ENCODE measurements around the gene RAB25. TPM values are rescaled to one million over a fixed set of nuclear protein-coding genes. Genes with fewer than 3 reads are reported as not detected.
"Not testable (repeated sequence)": the region's sequence is repeated elsewhere in the genome, so short reads cannot be mapped to it uniquely, and the experiment has no call there.

The RAB25 gene
- 10 to 100 TPM in 3 of 4 donors, 1 to 10 TPM in 1; 1.7 to 66.2 (median 52.7) TPM for polyA plus RNA-seq (ENCODE audit: insufficient read length in 4 of 4)

- no peak for DNase-seq (ENCODE audit: low read depth in 4 of 4, low spot score in 3 of 4)
These were observed at the start of gene RAB25 for GRCh38 chr1:156060937-156061636. TSS of gene RAB25 (plus strand) at chr1:156061160. CDS start at chr1:156061401, 241 bp downstream.

GRCh38 chr1:156012051-156012817, 48.7 kb upstream of the RAB25 start:
- DNase-seq (ENCODE audit: low read depth in 4 of 4, low spot score in 3 of 4), result no peak

DNA sequence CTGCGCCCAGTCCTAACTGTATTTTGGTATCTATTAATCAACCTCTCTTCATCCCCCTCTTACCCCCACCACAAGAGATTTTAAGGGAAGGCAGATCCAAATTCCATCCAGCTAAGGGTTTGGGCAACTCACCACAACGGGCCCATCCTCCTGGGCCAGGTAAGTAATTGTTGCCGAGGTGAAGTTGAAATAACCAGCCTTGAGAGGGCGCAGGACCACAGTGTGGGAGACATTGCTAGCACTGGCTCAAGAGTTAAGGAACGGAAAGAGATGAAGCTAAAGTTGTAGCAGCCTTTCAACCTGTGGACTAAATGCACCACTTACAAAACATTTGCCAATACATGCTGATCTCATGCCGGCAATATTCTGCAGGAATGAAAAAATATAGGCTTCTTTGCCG, 46.1 kb upstream of the RAB25 start:
- DNase-seq (ENCODE audit: low read depth in 4 of 4, low spot score in 3 of 4), result no peak

DNA sequence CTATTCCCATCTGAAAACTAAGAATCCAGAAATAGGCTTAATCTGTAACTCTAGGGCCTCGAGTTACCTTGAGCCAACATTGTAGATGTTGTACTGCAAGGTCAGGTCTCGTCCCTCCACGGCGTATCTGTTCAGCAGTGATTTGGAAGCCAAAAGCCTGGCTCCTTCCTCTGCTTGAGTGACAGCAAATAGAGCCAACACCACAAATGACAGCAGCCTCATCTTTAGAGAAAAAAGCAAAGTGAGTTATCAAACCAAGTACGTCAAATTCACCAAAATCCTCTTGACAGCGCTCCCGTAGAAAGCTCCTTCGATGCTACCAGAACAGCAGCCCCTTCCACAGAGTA, 41.0 kb upstream of the RAB25 start:
- no peak for DNase-seq (ENCODE audit: low read depth in 4 of 4, low spot score in 3 of 4)

DNA sequence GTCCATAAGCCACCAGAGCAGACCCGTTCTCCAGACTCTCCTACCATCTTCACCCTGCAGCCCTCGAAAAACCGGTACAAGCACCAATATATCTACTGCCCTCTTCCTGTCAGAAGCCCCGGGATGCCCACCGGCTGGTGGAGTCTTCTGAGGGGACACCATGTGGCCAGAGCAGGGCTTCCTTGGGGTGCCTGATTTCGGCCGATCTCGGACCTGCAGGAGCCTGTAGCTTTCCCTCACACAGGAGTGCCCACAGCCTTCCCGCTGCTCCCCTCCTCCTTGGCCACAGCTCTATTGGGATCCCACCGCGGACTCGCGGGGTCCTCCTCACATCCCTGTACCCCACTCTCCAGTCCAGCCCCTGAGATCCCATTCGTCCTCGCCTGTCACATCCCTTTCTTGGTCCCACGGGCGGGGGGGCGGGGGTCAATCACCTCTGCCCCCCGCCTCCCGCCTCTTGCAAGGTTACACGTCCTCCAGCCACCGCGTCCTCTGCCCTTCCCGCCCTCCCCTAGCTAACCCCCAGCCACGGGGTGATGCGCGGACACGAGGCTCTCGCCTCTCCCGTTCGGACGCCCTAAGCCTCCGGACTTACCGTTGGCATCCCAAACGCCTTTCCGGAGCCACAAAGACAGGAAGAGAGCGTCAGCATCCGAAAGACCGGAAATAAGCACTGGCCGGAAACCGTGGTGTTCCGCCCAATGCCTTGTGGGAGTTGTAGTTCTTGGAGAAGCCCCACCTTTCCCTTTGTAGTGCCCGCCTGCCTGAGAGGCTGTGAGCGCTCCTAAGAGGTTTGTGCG, 40.5 kb upstream of the RAB25 start, which contains the start of gene SSR2:
Gene SSR2 (minus strand): TSS at position 659 of the 800 bp plus-strand sequence. CDS start 784 bp downstream, outside the sequence.
- DNase-seq (ENCODE audit: low read depth in 4 of 4, low spot score in 3 of 4), result peak; percentile 75 to 86 (median 82)

DNA sequence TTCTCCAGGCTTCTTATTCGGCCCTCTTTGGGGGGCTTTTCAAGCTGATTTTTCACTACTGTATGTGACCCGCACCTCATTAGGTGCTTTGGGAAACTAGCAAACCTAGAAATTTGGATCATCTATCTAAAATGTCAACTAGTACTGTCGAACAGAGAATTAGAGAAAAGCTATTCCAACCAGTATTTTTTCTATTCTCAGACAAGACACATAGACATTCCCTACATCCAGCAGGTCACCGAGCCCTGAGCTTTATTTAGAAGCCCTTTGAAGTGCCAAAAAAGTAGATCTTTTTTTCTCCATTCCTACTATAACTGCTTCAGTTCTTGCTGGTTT, 39.9 kb upstream of the RAB25 start:
- no peak for DNase-seq (ENCODE audit: low read depth in 4 of 4, low spot score in 3 of 4)

DNA sequence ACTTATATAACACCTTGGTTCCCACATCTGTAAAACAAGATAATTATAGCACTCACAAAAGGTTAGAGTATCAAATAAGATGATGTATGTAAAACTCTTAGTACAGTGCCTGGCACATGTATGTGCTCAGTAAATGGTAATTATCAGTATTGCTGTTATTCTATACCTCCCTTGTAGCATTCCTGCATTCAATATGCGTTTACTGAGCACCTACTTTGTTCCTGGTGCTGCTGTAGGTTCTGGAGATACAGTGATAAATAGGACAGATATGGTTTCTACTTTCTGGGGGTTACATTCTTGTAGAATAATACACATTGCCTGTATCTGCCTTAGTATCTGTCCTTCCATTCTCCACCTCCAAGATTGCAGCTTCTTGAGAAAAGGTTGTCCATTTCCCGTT, 39.0 kb upstream of the RAB25 start:
- no peak for DNase-seq (ENCODE audit: low read depth in 4 of 4, low spot score in 3 of 4)

- DNase-seq (ENCODE audit: low read depth in 4 of 4, low spot score in 3 of 4), result no peak
These were observed 36.2 kb upstream of the RAB25 start for GRCh38 chr1:156024801-156025200.

DNA sequence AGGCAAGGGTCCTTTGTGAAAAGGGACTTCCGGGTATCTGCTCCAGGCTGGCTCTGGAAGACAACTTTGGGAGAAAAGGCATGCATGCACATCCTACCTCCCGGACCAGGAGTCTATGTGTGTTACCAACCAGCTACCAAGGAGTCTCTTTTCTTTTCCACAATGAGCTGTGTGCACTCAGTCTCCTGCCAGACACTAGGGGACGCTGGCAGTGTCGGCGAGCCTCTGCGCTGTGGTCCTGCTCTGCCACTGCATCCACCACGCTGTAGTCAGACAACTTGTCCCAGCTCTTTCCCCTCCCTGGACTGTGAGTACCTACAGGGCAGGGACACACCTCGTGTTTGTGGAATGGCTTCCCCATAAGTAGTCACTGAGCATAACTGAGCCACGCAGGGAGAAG, 35.1 kb upstream of the RAB25 start:
- no peak for DNase-seq (ENCODE audit: low read depth in 4 of 4, low spot score in 3 of 4)

GRCh38 chr1:156026588-156026987, 34.4 kb upstream of the RAB25 start:
- no peak for DNase-seq (ENCODE audit: low read depth in 4 of 4, low spot score in 3 of 4)

GRCh38 chr1:156033011-156033410, 27.9 kb upstream of the RAB25 start:
- no peak for DNase-seq (ENCODE audit: low read depth in 4 of 4, low spot score in 3 of 4)

- DNase-seq (ENCODE audit: low read depth in 4 of 4, low spot score in 3 of 4), result not testable (repeated sequence)
These were observed 26.0 kb upstream of the RAB25 start for GRCh38 chr1:156034991-156035390.

GRCh38 chr1:156042828-156043227, 18.1 kb upstream of the RAB25 start:
- no peak for DNase-seq (ENCODE audit: low read depth in 4 of 4, low spot score in 3 of 4)

- no peak for DNase-seq (ENCODE audit: low read depth in 4 of 4, low spot score in 3 of 4)
These were observed 15.9 kb upstream of the RAB25 start for GRCh38 chr1:156045076-156045475.

DNA sequence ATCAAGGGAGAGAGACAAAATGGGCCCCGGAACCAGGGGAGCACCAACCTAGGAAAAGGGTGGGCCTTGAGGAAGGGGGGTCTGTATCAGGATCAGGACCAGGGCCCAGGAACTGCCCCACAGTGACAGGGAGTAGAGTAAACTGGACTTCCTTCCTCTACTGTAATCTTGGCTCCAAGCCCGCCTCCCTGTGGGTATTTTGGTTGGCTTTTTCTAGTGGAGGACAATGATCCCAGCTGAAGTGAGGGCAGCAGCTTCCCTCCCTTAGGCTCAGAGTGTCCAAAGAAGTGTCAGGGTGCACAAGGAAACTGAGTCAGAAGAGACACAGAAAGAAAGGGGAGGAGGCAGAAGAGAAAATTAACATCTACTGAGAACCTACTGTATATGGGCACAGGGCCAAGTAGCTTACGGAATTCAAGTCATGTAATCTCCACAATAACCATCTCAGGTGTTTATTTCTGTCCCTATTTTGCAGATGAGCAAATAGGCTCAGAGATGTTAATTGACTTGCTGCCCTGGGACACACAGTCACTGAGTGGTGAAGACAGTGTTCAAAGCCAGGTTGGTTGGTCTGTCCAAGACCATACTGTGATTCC, 12.2 kb upstream of the RAB25 start:
- no peak for DNase-seq (ENCODE audit: low read depth in 4 of 4, low spot score in 3 of 4)

DNA sequence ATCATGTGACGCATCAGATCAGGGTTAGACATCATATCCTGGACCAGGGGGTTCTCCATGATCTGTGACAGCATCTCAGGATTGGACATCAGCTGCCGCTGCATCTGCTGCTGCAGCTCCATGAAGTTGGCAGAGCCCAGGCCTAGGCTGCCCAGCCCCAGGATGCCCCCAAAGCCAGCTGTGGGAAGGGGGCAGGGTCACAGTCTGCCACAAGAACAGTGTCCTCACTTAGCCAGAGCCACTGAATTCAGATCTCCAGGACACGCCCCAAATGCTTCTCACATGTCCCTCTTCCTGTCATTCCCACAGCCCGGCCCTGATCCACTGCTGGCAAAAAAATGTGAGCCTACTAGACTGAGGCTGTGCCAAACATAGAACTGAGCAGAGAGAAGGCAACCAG, 10.6 kb upstream of the RAB25 start:
- no peak for DNase-seq (ENCODE audit: low read depth in 4 of 4, low spot score in 3 of 4)

DNA sequence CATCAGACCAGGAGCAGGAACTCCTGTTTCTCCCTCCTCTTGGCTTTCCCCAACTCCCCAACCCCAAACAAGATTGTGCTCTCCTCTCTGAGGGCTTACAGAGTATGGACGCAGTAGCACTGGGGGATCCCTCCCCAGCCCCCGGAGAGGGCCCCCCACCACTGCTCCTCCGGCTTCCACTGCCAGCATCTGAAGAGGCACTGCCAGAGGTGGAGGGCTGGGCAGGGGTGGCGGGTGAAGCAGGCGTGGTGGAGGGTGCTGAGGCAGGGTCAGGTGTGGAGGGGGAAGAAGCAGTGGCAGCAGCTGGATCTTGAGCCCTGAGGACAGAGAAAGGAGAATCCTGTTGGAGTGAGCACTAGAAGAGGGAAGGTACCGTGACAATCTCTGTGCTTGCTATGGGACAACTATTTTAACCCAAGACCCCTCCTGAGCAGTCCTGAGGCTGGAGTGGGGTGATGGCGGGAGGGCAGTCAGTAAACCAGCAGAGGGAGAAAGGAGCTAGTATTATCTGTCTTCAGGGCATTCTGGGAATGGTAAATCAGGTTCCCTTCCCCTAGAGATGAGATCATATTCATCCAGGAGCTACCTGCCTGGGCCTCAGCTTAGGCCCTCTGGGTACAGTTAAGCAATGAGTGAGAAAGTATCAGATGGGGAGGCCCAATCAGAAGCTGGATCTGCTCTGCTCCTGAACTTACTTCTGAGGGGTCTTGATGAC, 9.8 kb upstream of the RAB25 start:
- DNase-seq (ENCODE audit: low read depth in 4 of 4, low spot score in 3 of 4), result no peak

GRCh38 chr1:156052862-156053767, 7.8 kb upstream of the RAB25 start:
- DNase-seq (ENCODE audit: low read depth in 4 of 4, low spot score in 3 of 4), result peak in 2 of 4 donors; percentile 27 to 55
